ENCODE results near the gene RHBDL1.

DNA sequence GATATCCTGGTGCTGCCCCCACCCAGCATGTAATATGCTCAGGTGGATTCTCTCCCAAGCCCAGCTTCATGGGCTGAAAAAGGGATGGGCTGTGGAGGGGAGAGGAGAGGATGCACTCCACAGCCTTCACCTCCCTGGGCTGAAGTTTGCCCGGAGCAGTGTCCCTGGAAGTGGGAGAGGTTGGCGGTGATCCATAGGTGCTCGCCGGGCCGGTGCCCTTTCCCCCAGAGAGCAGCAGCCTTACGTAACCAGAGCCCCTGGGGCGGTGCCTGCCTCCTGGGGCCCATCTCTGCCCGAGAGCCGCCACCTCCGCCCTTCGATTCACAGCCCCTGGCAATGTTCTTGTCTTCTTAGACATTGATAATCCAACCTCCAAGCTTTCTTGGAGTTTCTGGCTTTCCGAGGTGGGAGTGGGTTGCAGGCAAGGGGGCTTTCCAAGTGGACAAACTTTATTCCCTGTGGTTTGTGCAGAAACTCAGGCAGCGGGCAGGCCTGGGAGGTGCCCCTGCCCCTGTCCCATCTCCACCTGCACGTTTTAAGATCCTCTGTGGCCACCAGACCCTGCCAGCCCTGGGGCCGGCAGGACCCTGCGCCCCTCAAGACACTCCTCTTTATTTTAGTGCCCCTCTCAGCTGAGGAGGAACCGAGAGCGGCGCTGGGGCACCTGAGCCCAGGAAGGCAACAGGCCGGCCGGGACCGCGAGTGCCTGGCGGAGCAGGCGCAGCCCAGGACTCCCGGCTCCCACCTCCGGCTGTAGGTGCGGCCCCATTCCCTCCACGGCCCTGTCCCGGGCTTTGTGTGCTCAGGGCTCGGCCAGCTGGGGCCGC lies 29.4 kb upstream of the RHBDL1 start:
- TF ChIP-seq MXI1 (conservative IDR thresholded peaks at IDR 0.05; ENCODE audit: poor library complexity, severe bottlenecking) (no peak), EZH2 (IDR thresholded peaks at IDR 0.05; ENCODE audit: borderline replicate concordance, insufficient read depth, low read length, poor library complexity, severe bottlenecking) (no peak)
